Stimulated activated CD8-positive, alpha-beta memory T cell treated with anti-CD3 and anti-CD28 coated beads, Interleukin-4, amount 100 ng/mL, for 4 hours (primary cell): ENCODE data around the gene HMCN2.

Experiments used
- DNase-seq, 2 donors: peaks; one replicate each; pipeline ENCODE4 v3.0.0-alpha.2; 2020; ENCODE audit warnings: low read depth in 2 of 2, low spot score in 1 of 2

HMCN2 gene

GRCh38 chr9:130410443-130410842 is 144.9 kb downstream of the HMCN2 start:
- DNase-seq: no peak

DNA sequence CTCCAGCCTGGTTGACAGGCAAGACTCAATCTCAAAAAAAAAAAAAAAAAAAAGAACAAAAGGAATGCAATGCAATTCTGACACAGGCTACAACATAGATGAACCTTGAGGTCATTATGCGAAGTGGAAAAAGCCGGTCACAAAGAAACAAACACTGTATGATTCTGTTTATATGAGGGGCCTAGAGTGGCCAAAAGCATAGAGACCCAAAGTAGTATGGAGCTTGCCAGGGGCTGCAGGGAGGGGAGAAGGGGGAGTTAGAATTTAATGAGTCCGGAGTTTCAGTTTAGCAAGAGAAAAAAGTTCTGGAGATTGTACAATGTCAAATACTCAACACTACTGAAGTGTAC is 146.0 kb downstream of the HMCN2 start:
- DNase-seq: no peak

DNA sequence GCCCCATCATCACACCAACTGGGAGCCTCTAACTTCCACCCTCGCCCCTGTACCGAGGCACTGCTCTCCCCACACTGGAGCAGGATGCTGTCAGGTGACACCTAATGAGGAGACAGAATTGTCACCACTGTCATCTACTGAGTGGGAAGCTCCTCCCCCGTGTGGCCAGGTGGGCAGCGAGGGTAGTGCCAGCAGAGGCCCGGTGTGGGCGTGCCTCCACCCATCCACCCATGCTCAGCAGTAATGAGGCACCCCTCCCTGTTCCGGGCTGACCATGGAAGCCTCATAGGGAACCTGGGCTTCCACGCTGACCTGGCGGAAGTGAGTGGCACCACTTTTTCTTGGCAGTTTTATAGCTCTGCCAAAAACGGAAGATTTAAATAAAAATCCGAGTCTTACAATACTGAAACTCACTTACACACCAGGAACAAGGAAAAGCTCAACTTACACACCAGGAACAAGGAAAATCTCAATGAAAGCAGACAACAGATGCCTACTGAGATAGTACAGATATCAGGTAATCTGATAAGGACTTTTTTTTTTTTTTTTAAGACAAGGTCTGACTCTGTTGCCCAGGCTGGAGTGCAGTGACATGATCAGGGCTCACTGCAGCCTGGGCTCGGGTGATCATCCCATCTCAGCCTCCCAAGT is 148.6 kb downstream of the HMCN2 start:
- DNase-seq: no peak

GRCh38 chr9:130414910-130415746 is 149.6 kb downstream of the HMCN2 start:
- no peak for DNase-seq

DNA sequence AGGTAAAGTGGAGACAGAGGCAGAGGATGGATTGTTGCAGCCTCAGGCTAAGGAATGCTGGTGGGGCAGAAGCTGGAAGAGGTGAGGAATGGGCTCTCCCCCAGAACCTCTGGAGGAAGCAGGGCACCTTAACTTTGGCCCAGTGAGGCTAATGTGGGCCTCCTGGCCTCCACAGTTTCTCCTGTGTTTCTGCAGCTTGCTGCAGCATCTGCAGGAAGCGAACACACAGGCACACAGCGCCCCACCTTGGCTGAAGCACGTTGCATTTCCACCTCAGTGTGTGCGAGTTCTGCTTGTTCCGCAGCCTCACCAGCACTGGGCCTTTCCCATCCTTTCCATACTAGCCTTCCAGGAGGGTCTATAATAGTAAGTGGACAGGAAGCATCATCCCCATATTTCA is 152.0 kb downstream of the HMCN2 start:
- no peak for DNase-seq

DNA sequence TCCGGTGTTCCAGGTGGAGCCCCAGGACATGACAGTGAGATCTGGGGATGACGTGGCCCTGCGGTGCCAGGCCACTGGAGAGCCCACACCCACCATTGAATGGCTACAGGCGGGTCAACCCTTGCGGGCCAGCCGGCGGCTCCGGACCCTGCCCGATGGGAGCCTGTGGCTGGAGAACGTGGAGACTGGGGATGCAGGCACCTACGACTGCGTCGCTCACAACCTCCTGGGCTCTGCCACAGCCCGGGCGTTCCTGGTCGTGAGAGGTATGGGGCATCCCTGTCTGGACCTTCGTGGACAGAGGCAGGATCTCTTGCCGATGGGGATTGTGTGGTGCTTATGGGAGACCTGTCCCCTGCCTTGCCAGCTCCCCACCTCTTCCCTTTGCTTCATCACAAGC is 153.2 kb downstream of the HMCN2 start:
- DNase-seq: no peak

DNA sequence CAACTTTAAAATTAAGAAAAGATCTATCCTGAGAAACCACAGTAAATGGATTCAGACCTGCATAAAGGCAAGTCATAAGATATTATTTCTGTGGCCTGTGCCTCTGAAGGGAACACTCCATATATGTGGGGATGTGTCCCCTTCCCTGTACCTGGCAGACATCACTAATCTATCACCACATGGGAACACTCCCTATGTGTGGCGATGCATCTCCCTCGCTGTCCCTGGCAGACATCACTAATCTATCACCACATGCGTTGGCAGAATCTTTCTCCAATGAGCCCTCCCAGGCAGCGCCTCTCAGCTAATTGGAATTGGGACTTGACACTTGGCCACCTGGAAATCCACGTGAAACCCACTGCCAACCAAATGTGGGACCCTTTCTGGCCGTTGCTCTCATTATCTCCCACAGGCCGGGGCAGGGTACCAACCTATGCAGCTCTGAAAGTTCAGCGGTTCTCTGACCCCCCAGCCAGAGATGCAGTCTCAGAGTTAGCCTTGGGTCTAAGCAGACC is 154.0 kb downstream of the HMCN2 start:
- DNase-seq: no peak

DNA sequence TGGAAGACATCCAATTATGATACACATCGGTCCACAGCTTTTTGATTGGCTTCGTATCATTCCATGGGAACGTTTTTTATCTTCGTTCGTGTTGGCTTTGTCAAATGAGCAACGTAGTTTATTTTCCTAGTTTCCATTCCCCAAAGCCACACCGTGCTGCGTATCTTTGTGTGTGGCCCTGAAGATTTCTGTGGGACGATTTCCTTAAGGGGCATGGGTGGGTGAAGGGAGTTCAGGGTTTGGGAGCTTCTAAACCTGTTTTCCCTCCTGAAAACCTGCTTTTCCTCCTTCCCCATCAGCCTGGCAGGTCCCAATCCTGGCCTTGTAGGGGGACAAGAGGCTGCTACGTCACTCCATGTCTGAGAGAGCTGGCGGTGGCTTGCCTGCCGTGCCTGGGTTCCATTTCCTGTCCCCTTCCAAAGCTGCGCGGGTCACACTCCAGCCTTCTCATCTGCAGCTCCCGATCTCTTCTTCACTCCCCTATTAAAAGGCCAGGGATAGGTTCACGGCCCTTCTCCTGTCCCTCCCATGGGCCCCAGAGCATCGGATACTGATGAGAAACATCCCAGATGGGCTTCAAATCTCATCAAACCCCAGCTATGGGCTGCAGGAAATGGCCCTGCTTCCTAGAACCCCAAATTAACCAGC is 155.7 kb downstream of the HMCN2 start:
- DNase-seq: no peak

DNA sequence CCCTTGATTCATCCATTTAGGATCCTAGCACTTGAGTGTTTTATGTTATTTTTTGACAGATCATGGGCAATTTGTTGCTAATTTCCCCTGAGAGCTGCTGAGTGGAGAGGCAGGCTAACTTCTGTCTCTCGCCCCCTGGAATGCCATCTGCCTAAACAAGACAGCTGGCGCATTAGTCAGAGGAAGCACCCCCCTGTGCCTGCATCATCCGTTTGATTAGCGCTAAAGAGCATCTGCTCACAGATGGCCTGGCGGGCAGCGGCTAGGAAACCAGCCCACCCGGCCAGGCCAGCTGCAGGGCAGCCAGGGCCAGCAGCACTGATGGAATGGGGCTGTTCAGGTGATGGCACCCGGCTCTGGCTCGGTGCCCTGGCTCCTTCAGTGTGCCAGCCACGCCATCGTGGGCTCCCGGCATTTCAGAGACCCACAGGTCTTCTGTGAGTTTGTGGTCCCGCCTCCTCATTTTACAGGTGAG is 156.3 kb downstream of the HMCN2 start:
- DNase-seq: no peak

DNA sequence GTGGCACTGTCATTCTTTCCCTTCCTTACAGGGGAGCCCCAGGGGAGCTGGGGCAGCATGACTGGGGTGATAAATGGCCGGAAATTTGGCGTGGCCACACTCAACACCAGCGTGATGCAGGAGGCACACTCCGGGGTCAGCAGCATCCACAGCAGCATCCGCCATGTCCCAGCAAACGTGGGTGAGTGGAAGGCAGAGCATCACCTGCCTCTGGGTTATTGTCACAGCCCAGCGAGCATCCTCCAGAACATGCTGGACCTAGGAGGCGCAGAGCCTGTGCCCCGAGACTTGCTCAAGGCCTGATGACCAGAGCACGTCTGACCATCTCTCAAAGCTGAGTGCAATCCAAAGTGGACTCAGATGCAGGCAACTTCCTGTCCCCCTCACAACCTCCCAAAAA is 157.0 kb downstream of the HMCN2 start:
- DNase-seq: no peak

DNA sequence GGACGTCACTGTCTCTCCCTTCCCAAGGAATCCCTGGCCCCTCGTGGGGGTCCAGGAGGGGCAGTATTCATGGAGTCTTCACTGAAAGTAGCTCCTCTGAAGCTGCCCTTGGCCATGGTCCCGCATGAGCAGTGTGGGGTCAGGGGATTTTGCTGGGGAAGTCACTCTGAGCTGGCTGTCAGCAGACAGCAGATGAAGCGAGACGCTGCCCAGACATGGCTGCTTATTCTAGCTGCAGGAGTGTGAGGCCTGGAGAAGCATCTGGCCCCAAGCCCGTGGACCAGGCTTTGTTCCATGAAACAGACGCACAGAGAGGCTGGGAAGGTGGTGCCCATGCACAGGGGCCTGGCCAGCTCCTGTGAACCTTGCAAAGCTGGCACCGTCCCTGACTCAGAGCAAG is 157.7 kb downstream of the HMCN2 start:
- DNase-seq: no peak

DNA sequence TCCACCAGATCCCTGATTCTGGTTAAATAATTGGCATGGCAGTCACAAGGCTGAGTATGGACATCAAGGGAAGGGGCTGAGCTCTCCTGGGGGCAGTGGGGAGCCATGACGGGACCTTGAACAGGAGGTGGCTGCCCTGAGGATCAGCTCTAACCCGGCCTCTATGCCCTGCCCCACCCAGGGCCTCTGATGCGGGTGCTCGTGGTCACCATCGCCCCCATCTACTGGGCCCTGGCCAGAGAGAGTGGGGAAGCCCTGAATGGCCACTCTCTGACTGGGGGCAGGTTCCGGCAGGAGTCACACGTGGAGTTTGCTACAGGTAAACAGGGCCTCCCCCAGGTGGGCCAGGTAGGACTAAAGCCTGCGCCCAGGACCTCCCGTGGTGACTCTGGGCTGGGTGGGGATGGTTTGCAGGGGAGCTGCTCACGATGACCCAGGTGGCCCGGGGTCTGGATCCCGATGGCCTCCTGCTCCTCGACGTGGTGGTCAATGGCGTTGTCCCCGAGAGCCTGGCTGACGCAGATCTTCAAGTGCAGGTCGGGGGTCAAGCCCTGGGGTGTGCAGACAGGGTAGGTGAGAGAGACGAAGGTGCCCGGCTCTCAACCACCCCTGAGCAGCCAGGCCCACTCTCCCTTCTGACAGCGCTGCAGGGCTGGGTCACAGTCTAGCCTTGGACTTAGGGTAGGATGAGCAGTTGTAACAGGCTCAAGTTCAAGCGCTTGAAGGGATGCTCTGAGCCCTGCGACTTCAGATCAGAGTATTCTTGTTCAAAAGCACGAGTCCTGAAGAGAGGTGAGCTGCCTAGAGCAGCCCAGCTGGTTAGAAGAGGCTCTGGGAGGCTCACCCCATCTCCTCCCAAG is 159.3 kb downstream of the HMCN2 start:
- DNase-seq: no peak

GRCh38 chr9:130425741-130426466 is 160.3 kb downstream of the HMCN2 start:
- DNase-seq: no peak

- no peak for DNase-seq
These were observed 160.9 kb downstream of the HMCN2 start for GRCh38 chr9:130426467-130426773.

GRCh38 chr9:130426883-130427282 is 161.3 kb downstream of the HMCN2 start:
- no peak for DNase-seq

DNA sequence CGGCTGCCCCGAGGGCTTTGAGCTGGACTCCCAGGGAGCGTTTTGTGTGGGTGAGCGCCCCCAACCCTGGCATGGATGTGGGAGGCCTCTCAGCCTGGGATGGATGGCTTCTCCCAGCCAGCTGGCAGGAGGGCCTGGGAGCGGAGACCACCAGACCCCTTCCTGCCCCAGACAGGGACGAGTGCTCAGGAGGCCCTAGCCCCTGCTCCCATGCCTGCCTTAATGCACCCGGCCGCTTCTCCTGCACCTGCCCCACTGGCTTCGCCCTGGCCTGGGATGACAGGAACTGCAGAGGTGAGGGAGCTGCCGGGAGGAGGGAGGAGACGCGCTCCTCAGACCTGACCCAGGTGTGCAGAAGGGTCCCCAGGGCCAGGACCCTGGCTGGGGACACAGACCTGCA is 161.8 kb downstream of the HMCN2 start:
- DNase-seq: no peak

- DNase-seq: no peak
These were observed 162.6 kb downstream of the HMCN2 start for GRCh38 chr9:130428086-130428665.

DNA sequence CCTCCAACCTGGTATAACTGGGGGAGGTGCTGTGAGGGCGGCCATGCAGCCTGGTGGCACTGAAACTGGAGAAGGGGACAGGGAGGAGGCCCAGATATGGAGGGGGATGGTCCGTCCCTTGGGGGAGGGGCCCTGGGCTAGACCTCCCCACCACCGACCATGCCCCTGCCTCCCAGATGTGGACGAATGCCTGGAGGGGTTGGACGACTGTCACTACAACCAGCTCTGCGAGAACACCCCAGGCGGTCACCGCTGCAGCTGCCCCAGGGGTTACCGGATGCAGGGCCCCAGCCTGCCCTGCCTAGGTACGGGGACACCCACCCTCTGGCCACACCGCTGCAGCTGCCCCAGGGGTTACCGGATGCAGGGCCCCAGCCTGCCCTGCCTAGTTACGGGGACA is 163.8 kb downstream of the HMCN2 start:
- no peak for DNase-seq

- no peak for DNase-seq
These were observed 164.3 kb downstream of the HMCN2 start for GRCh38 chr9:130429831-130430230.

DNA sequence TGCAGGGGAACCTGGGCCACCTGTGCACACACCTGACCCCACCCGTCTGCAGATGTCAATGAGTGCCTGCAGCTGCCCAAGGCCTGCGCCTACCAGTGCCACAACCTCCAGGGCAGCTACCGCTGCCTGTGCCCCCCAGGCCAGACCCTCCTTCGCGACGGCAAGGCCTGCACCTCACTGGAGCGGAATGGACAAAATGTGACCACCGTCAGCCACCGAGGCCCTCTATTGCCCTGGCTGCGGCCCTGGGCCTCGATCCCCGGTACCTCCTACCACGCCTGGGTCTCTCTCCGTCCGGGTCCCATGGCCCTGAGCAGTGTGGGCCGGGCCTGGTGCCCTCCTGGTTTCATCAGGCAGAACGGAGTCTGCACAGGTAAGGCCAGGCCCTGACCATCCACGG is 164.7 kb downstream of the HMCN2 start:
- DNase-seq: no peak
